Stomach smooth muscle (tissue), 2 donors: Measurements from ENCODE around the gene MXRA8.

Experiments used
- H3K27ac ChIP-seq: one replicate; pipeline ENCODE4 v1.7.0; 2013; ENCODE audit warnings: mild to moderate bottlenecking, low read length, inconsistent platforms
- H3K27me3 ChIP-seq, 2 donors: one replicate each; pipeline ENCODE4 v1.7.0; 2013; ENCODE audit warnings: low read length in 2 of 2; ENCODE audit not compliant: insufficient read depth in 2 of 2, control insufficient read depth in 1 of 2
- H3K36me3 ChIP-seq, 2 donors: one replicate each; pipeline ENCODE4 v1.7.0; 2013; ENCODE audit warnings: low read length in 2 of 2; ENCODE audit not compliant: control insufficient read depth in 2 of 2, insufficient read depth in 2 of 2
- H3K4me1 ChIP-seq: one replicate; pipeline ENCODE4 v1.7.0; 2013; ENCODE audit warnings: low read length; ENCODE audit not compliant: control insufficient read depth, insufficient read depth
- H3K4me3 ChIP-seq, 2 donors: one replicate each; pipeline ENCODE4 v1.7.0; 2013; ENCODE audit warnings: low read length in 2 of 2
- H3K9ac ChIP-seq, 2 donors: one replicate each; pipeline ENCODE4 v1.7.0; 2013; ENCODE audit warnings: low read length in 2 of 2, mild to moderate bottlenecking in 1 of 2
- H3K9me3 ChIP-seq, 2 donors: one replicate each; pipeline ENCODE4 v1.7.0; 2013; ENCODE audit warnings: low read length in 2 of 2; ENCODE audit not compliant: control insufficient read depth in 2 of 2
- donor health status: healthy.
- donor health status: Pancreatic carcinoma.

Gene MXRA8

GRCh38 chr1:1400576-1401456 lies 42.5 kb upstream of the MXRA8 start:
- Histone ChIP-seq H3K9ac (peak overlapping the region in 1 of 2 donors; percentile 87), H3K27ac (peak overlapping the region; percentile 76), H3K4me1 (peaks cover 38% of the 10 kb centered on the region), H3K9me3 (no peaks in the 10 kb centered on the region), H3K36me3 (peaks cover 32 to 42% of the 10 kb centered on the region in 2 donors), H3K27me3 (no peaks in the 10 kb centered on the region), H3K4me3 (peak overlapping the region; percentile 64 to 93)

GRCh38 chr1:1399872-1400575 lies 41.7 kb upstream of the MXRA8 start:
- peaks cover 33 to 40% of the 10 kb centered on the region in 2 donors for H3K36me3 ChIP-seq

DNA sequence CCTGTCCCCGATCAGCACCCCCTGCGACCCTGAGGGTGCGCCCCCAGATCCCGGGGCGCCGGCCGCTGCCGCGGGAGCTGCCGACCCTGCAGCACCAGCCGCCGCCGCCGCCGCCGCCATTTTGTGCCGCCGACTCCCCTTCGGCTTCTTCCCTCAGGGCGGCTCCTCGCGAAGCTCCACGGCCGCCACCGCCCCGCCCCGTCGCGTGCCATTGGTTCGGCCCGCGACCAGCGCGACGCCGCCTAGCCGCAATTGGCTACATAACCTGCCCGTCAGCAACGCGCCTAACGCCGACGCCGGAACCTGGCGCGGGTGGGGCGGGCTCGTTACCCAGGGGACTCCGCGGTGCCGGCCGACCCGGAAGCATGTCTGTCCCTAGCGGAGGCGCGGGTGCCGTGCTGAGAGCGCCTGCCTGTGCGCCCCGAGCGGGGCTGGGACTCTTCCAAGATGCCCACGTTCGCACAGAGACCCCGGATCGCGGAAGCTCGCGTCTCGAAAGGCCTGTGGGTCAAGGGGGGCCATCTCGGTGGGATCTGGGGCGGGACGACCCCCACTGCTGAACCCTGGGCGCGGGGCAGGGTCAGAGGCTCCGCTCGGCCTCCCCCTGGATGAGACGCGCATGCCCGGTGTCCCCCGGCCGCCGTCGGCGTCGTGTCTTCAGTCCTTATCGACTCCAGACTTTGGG lies 41.0 kb upstream of the MXRA8 start, which contains the start of gene CCNL2:
CCNL2 (minus strand) TSS at position 149 of the 685 bp plus-strand sequence; CDS start at position 120, 29 bp downstream.
- peak within 1 kb of the TSS; percentile 90 to 91 for H3K9ac ChIP-seq
- H3K4me1 ChIP-seq: peaks cover 38% of the 10 kb centered on the region
- peak within 1 kb of the TSS; percentile 91 to 93 for H3K4me3 ChIP-seq
- peak within 1 kb of the TSS; percentile 76 for H3K27ac ChIP-seq
- H3K9me3 ChIP-seq: no peaks in the 10 kb centered on the region
- H3K27me3 ChIP-seq: no peaks in the 10 kb centered on the region
- peaks cover 34 to 39% of the 10 kb centered on the region in 2 donors for H3K36me3 ChIP-seq

More at GRCh38 chr1:1399872-1400575, 41.7 kb upstream of the MXRA8 start:
- Histone ChIP-seq H3K9me3 (no peaks in the 10 kb centered on the region), H3K27me3 (no peaks in the 10 kb centered on the region), H3K4me1 (peaks cover 38% of the 10 kb centered on the region), H3K27ac (peak overlapping the region; percentile 76), H3K9ac (peak overlapping the region; percentile 87 to 90), H3K4me3 (peak overlapping the region; percentile 64 to 93)

DNA sequence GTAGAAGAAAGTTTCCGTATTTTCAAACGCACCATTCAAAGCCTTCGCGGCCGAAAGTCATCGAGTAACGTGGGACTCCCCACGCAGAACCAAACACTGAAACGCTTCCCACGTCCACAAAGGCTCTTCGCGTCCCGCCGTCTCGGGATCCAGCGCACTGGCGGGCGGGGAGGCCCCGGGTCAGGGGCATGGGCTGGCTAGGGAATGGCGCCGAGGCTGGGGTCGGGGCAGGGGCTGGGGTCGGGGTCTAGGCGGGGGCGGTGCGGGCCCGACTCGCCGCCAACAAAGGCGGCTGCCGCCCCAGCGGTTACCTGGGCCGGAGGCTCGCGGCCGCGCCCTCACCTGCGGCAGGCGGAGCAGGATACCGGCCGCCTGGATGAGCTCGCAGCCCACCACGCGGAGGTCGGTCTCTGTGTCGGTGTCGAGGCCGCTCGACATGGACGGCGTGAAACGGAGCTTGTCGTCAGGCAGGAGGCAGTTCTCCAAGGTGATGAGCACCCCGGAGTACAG lies 40.4 kb upstream of the MXRA8 start:
- Histone ChIP-seq H3K4me1 (peaks cover 38% of the 10 kb centered on the region), H3K36me3 (peaks cover 38 to 42% of the 10 kb centered on the region in 2 donors)

GRCh38 chr1:1397839-1398523 lies 39.6 kb upstream of the MXRA8 start:
- no peak overlapping the region for H3K27ac ChIP-seq
- H3K36me3 ChIP-seq: peaks cover 43 to 48% of the 10 kb centered on the region in 2 donors
- no peaks in the 10 kb centered on the region for H3K9me3 ChIP-seq
- H3K9ac ChIP-seq: peak overlapping the region; percentile 72 to 78
- no peaks in the 10 kb centered on the region for H3K27me3 ChIP-seq
- H3K4me1 ChIP-seq: peaks cover 38% of the 10 kb centered on the region
- peak overlapping the region; percentile 91 to 93 for H3K4me3 ChIP-seq

More for the DNA sequence above, 40.4 kb upstream of the MXRA8 start:
- Histone ChIP-seq H3K27me3 (no peaks in the 10 kb centered on the region), H3K27ac (peak overlapping the region; percentile 67), H3K9ac (peak overlapping the region; percentile 78 to 91), H3K4me3 (peak overlapping the region; percentile 91 to 93), H3K9me3 (no peaks in the 10 kb centered on the region)

DNA sequence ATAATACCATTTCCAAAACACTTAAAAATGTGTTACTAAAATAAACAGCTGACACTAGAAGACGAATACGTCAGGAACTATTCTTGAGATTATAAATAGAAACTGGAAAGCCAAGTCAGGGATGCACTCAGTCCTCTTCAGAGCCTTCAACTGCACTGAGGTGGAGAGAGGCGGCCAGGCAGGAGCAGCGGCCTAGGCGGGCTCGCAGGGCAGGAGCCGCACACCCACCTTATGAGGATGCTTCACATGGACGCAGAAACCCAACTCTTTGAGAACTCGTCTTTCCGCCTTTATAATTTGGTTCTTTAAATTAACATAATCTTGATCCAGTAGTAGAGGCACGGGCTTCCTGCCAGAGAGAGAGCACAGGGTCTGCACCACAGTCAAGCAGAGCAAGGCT lies 36.8 kb upstream of the MXRA8 start:
- H3K9me3 ChIP-seq: no peaks in the 10 kb centered on the region
- H3K4me1 ChIP-seq: peaks cover 28% of the 10 kb centered on the region
- no peak overlapping the region for H3K27ac ChIP-seq
- H3K36me3 ChIP-seq: peaks cover 54 to 60% of the 10 kb centered on the region in 2 donors
- H3K9ac ChIP-seq: no peak overlapping the region
- H3K27me3 ChIP-seq: no peaks in the 10 kb centered on the region
- no peak overlapping the region for H3K4me3 ChIP-seq

DNA sequence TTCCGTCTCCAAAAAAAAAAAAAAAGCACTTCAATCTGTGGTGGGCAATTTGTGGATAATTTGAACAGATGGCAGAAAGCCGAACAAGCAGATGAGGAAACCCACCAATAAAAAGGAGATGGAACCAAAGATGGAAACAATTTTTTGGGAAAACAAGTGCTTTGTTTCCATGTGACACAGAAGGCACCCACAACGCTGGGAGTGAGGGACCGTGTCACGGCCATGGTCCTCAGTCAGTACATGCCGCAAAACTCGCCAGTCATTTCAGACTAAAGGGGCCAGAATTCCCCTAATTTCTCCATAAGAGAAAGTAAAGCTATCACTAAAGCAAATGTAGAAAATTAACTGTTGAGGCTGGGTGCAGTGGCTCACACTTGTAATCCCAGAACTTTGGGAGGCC lies 35.8 kb upstream of the MXRA8 start:
- Histone ChIP-seq H3K4me3 (no peak overlapping the region), H3K9me3 (no peaks in the 10 kb centered on the region), H3K4me1 (peaks cover 20% of the 10 kb centered on the region), H3K27ac (no peak overlapping the region), H3K9ac (no peak overlapping the region), H3K36me3 (peaks cover 62 to 70% of the 10 kb centered on the region in 2 donors), H3K27me3 (no peaks in the 10 kb centered on the region)

GRCh38 chr1:1393428-1393827 lies 35.1 kb upstream of the MXRA8 start:
- Histone ChIP-seq H3K27me3 (no peaks in the 10 kb centered on the region), H3K36me3 (peaks cover 62 to 71% of the 10 kb centered on the region in 2 donors), H3K9me3 (no peaks in the 10 kb centered on the region), H3K9ac (no peak overlapping the region), H3K4me1 (peaks cover 19% of the 10 kb centered on the region), H3K4me3 (no peak overlapping the region), H3K27ac (no peak overlapping the region)

DNA sequence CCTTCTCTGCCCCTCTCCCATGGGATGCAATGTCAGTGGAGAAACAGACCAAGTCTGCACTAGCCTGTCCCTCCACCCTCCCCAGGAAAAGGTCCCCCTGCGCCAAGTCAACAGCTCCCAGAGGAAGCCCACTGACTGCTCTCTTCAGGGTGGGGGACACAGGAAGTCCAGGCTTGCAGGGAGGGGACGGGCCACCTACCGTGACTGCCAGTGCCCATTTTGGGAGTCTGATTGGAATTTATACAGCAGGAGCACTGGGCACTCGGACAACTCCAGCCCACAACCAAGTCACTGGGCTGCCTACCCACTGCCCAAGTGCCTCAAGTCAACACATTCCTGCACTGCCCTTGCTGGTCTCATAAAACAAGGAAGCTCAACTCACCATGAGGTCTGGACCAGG lies 34.7 kb upstream of the MXRA8 start:
- peaks cover 63 to 73% of the 10 kb centered on the region in 2 donors for H3K36me3 ChIP-seq

DNA sequence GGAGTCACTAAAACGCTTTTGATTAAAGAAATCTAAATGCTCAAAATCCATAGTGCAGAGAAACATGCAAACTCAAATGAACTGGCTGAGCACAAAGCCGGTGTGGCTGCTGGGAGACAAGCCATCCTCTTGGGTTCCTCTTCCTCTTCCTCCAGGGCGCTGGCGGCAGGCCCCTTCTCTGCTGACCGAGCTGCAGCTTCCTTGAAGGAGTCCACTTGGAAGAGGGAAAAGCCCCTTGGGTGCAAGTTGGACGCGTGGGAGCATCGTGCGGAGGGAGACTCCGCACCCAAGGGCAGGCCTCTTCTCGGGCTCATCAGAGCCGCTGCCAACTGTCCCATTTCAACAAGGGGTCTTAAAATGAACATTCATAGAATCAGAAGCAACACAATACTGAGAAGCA lies 32.9 kb upstream of the MXRA8 start:
- Histone ChIP-seq H3K4me3 (no peak overlapping the region), H3K27me3 (no peaks in the 10 kb centered on the region), H3K36me3 (peaks cover 71 to 80% of the 10 kb centered on the region in 2 donors), H3K9ac (no peak overlapping the region), H3K9me3 (no peaks in the 10 kb centered on the region), H3K4me1 (peaks cover 7% of the 10 kb centered on the region), H3K27ac (no peak overlapping the region)

More for the DNA sequence above, 34.7 kb upstream of the MXRA8 start:
- peaks cover 14% of the 10 kb centered on the region for H3K4me1 ChIP-seq
- H3K9ac ChIP-seq: no peak overlapping the region
- H3K4me3 ChIP-seq: no peak overlapping the region
- no peak overlapping the region for H3K27ac ChIP-seq
- H3K9me3 ChIP-seq: no peaks in the 10 kb centered on the region
- H3K27me3 ChIP-seq: no peaks in the 10 kb centered on the region
